K562 (cell line): Measurements from ENCODE around the gene CDC45. TPM values are rescaled to one million over a fixed set of nuclear protein-coding genes. Genes with fewer than 3 reads are reported as not detected.

Experiments used
- CEBPG ChIP-seq, 3 experiments: fragments of 200-800 bp in 1 of 3; sonication (Bioruptor generic) in 1 of 3; sonication (generic) in 1 of 3; formaldehyde crosslinking in 1 of 3; IDR thresholded peaks in 2 of 3; conservative IDR thresholded peaks in 1 of 3; 2 replicates each; pipeline versions ENCODE4 v1.6.1 to v1.8.0; 2016 to 2022; ENCODE audit warnings: missing compliant biosample characterization in 2 of 3, missing genetic modification characterization in 2 of 3, mild to moderate bottlenecking in 1 of 3, missing genetic modification reagents in 1 of 3
- EZH2 ChIP-seq: IDR thresholded peaks from 2 replicates; pipeline ENCODE4 v1.6.1; 2012; ENCODE audit warnings: low read depth, mild to moderate bottlenecking, inconsistent platforms, low read length, borderline replicate concordance
- PHTF2 ChIP-seq: fragments of 250-450 bp; sonication (Bioruptor Pico); IDR thresholded peaks from 2 replicates; pipeline ENCODE4 v1.5.0; 2021; ENCODE audit warnings: mild to moderate bottlenecking
- POLR3A ChIP-seq: IDR thresholded peaks from 2 replicates; pipeline ENCODE4 v1.6.1; 2011; ENCODE audit warnings: borderline replicate concordance, mild to moderate bottlenecking, moderate library complexity; ENCODE audit not compliant: insufficient read length, insufficient read depth; ENCODE audit errors: extremely low read depth
- RB1 ChIP-seq: fragments of 450-650 bp; IDR thresholded peaks from 2 replicates; pipeline ENCODE4 v1.6.1; 2017; ENCODE audit warnings: low read depth, mild to moderate bottlenecking
- RBBP5 ChIP-seq: fragments of 200-600 bp; sonication (generic); IDR thresholded peaks from 2 replicates; pipeline ENCODE4 v1.6.1; 2012; ENCODE audit warnings: borderline replicate concordance, mild to moderate bottlenecking, low read length, control low read depth, inconsistent platforms; ENCODE audit not compliant: insufficient read depth, poor library complexity, severe bottlenecking
- SMAD4 ChIP-seq: fragments of 250-450 bp; sonication (Bioruptor Pico); conservative IDR thresholded peaks from 2 replicates; pipeline ENCODE4 v1.8.0; 2021; ENCODE audit warnings: inconsistent platforms, mild to moderate bottlenecking, moderate library complexity
- TBL1XR1 ChIP-seq, 2 experiments: IDR thresholded peaks; 2 replicates each; pipeline ENCODE4 v1.6.1; 2012; ENCODE audit warnings: improper control_type of control experiment in 2 of 2, low read length in 2 of 2, mild to moderate bottlenecking in 1 of 2
- ZBTB40 ChIP-seq, 2 experiments: fragments of 450-650 bp in 1 of 2; sonication (generic) in 1 of 2; formaldehyde crosslinking in 1 of 2; IDR thresholded peaks; 2 replicates each; pipeline versions ENCODE4 v1.7.1 to v1.9.0; 2016 to 2022; ENCODE audit warnings: inconsistent platforms in 1 of 2, mild to moderate bottlenecking in 1 of 2, missing genetic modification reagents in 1 of 2
- ZNF431 ChIP-seq: sonication (generic); formaldehyde crosslinking; IDR thresholded peaks from 2 replicates; pipeline ENCODE4 v1.8.0; 2022; ENCODE audit warnings: mild to moderate bottlenecking, missing genetic modification reagents
- ZNF583 ChIP-seq: fragments of 250-450 bp; sonication (Bioruptor Pico); IDR thresholded peaks from 2 replicates; pipeline ENCODE4 v1.4.0; 2020
- ZNF707 ChIP-seq: fragments of 250-450 bp; sonication (Bioruptor Pico); conservative IDR thresholded peaks from 2 replicates; pipeline ENCODE4 v1.8.0; 2022; ENCODE audit warnings: inconsistent platforms, mild to moderate bottlenecking, moderate library complexity
- polyA plus RNA-seq, 8 experiments: library from polyadenylated mRNA; depleted of rRNA in 4 of 8; stranded (reverse) in 5 of 8; unstranded in 3 of 8; fragments of >200 nt; fragmentation: Nextera tagmentation in 2 of 8; fragmentation: Illumina TruSeq in 1 of 8; extraction: Ambion mirVana in 2 of 8; extraction: Trizol in 1 of 8; gene quantifications; 2 replicates each; pipeline versions ENCODE4 v1.2.1 to v1.2.3, GENCODE V29; 2011 to 2014; ENCODE audit warnings: inconsistent platforms in 1 of 8, missing spikeins in 1 of 8
- total RNA-seq, 7 experiments: library from RNA; depleted of rRNA in 6 of 7; stranded (reverse); fragments of >200 nt in 6 of 7; fragmentation: Illumina TruSeq in 2 of 7; extraction: Trizol in 2 of 7; gene quantifications; 2 replicates each; pipeline versions ENCODE4 v1.2.1 to v1.2.3, GENCODE V29; 2011 to 2021; ENCODE audit warnings: low replicate concordance in 1 of 7
- TF ChIP-seq, protein P1 (sequence below): sonication (generic); formaldehyde crosslinking; IDR thresholded peaks from 2 replicates; pipeline ENCODE4 v1.8.0; 2022; ENCODE audit warnings: mild to moderate bottlenecking, missing genetic modification reagents
- TF ChIP-seq, protein P2 (sequence below), 2 experiments: IDR thresholded peaks; 2 replicates each; pipeline ENCODE4 v1.6.1; 2011; ENCODE audit warnings: borderline replicate concordance in 1 of 2, control low read depth in 1 of 2, low read depth in 1 of 2, low read length in 1 of 2, mild to moderate bottlenecking in 1 of 2, mixed read lengths in 1 of 2, moderate library complexity in 1 of 2; ENCODE audit not compliant: insufficient read depth in 1 of 2, insufficient read length in 1 of 2, poor library complexity in 1 of 2, severe bottlenecking in 1 of 2; ENCODE audit errors: extremely low read depth in 1 of 2

Gene CDC45
- total and polyA plus RNA-seq, 9 of the 15 experiments (the other 6 are each of a cell fraction or from before 2014, with no cell fraction given): 251 to 580 (median 410) TPM

- TF ChIP-seq SMAD4 (no peak), ZNF583 (no peak), ZBTB40 (IDR thresholded peaks at IDR 0.05) (no peak), ZBTB40 (CRISPR knock-in tag; IDR thresholded peaks at IDR 0.05) (peak; percentile 2; the same call in 1 of the 2 replicates), RB1 (no peak), POLR3A (no peak), TBL1XR1 (IDR thresholded peaks at IDR 0.05; ENCODE audit: low read length in 2 of 2) (no peak; a peak in 1 of 4 replicates), ZNF707 (CRISPR knock-in tag) (no peak), PHTF2 (CRISPR knock-in tag) (no peak), CEBPG (CRISPR knock-in tag; IDR thresholded peaks at IDR 0.05) (0 out of 2 replicates have a peak, but pooled peaks have one; percentile 21), CEBPG (tag; conservative IDR thresholded peaks at IDR 0.05 in 1 of 2, IDR thresholded peaks at IDR 0.05 in 1 of 2) (no peak), RBBP5 (no peak), ZNF431 (no peak), EZH2 (no peak)
- TF ChIP-seq, protein P1, sequence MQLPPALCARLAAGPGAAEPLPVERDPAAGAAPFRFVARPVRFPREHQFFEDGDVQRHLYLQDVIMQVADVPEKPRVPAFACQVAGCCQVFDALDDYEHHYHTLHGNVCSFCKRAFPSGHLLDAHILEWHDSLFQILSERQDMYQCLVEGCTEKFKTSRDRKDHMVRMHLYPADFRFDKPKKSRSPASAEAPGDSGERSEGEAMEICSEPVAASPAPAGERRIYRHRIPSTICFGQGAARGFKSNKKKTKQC (CRISPR knock-in tag): peak; percentile 11
- TF ChIP-seq, protein P2, sequence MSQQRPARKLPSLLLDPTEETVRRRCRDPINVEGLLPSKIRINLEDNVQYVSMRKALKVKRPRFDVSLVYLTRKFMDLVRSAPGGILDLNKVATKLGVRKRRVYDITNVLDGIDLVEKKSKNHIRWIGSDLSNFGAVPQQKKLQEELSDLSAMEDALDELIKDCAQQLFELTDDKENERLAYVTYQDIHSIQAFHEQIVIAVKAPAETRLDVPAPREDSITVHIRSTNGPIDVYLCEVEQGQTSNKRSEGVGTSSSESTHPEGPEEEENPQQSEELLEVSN (IDR thresholded peaks at IDR 0.05; ENCODE audit: borderline replicate concordance in 1 of 2, extremely low read depth in 1 of 2, insufficient read depth in 1 of 2, insufficient read length in 1 of 2, low read depth in 1 of 2, low read length in 1 of 2, poor library complexity in 1 of 2, severe bottlenecking in 1 of 2): no peak
These were observed 42.6 kb downstream of the CDC45 start (continued) for GRCh38 chr22:19522190-19522880.
